Measurements from ENCODE around the gene CTH.
"Not testable (repeated sequence)": the region's sequence is repeated elsewhere in the genome, so short reads cannot be mapped to it uniquely, and the experiment has no call there.

DNA sequence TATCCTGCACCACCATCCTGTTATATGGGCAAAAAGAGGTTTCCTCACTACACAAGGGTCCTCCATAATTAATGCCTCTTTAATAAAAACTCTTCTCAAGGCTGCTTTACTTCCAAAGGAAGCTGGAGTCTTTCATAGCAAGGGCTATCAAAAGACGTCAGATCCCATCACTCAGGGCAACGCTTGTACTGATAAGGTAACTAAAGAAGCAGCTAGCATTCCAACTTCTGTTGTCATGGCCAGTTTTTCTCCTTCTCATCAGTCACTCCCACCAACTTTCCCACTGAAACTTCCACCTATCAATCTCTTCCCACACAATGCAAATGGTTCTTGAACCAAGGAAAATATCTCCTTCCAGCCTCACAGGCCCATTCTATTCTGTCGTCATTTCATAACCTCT lies 39.5 kb upstream of the CTH start:
- TF ChIP-seq, protein P1, sequence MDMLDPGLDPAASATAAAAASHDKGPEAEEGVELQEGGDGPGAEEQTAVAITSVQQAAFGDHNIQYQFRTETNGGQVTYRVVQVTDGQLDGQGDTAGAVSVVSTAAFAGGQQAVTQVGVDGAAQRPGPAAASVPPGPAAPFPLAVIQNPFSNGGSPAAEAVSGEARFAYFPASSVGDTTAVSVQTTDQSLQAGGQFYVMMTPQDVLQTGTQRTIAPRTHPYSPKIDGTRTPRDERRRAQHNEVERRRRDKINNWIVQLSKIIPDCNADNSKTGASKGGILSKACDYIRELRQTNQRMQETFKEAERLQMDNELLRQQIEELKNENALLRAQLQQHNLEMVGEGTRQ (IDR thresholded peaks at IDR 0.05; ENCODE audit: low read depth, low read length): not testable (repeated sequence)
- TF ChIP-seq, protein P2, sequence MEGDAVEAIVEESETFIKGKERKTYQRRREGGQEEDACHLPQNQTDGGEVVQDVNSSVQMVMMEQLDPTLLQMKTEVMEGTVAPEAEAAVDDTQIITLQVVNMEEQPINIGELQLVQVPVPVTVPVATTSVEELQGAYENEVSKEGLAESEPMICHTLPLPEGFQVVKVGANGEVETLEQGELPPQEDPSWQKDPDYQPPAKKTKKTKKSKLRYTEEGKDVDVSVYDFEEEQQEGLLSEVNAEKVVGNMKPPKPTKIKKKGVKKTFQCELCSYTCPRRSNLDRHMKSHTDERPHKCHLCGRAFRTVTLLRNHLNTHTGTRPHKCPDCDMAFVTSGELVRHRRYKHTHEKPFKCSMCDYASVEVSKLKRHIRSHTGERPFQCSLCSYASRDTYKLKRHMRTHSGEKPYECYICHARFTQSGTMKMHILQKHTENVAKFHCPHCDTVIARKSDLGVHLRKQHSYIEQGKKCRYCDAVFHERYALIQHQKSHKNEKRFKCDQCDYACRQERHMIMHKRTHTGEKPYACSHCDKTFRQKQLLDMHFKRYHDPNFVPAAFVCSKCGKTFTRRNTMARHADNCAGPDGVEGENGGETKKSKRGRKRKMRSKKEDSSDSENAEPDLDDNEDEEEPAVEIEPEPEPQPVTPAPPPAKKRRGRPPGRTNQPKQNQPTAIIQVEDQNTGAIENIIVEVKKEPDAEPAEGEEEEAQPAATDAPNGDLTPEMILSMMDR (conservative IDR thresholded peaks at IDR 0.05; ENCODE audit: low read depth, low read length): not testable (repeated sequence)
